Activated CD4-positive, alpha-beta T cell treated with anti-CD3 and anti-CD28 coated beads, Interleukin-2, amount 50 U/mL, for 16 hours (primary cell): ENCODE results near the gene PLXNC1.
A peak's percentile ranks its signal among the peaks of the same experiment; 100 is the strongest.

Source experiments
- DNase-seq: peaks from one replicate; pipeline ENCODE4 v3.0.0-alpha.2; 2020

PLXNC1 gene

GRCh38 chr12:94147991-94148738, at the start of gene PLXNC1:
TSS of gene PLXNC1 (plus strand) at chr12:94148577. CDS start at chr12:94148972, 395 bp downstream.
- DNase-seq = peak; percentile 77

- no peak for DNase-seq
Measured at GRCh38 chr12:94099191-94099590, 49.2 kb upstream of the PLXNC1 start.

GRCh38 chr12:94099632-94100031, 48.7 kb upstream of the PLXNC1 start:
- DNase-seq = no peak

DNA sequence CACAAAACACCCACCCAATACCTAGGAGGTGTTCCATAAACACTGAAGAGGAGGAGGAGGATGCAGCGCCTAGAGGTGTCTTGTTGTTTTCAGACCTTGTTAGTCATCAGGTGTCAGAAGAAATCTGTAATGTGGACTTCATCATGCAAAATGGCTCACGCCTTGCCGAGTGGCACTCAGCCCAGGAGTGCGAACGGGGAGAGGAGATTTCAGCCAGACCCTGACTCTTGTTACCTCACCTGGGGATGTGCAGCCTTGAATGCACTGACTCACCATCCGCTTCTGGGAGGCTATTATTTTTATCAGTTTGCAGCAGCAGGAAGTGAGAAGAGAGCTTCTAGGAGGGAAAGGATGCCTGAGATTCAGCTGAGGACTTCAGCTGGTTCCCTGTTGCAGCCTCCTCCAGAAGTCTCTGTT, 48.2 kb upstream of the PLXNC1 start:
- peak; percentile 49 for DNase-seq

DNA sequence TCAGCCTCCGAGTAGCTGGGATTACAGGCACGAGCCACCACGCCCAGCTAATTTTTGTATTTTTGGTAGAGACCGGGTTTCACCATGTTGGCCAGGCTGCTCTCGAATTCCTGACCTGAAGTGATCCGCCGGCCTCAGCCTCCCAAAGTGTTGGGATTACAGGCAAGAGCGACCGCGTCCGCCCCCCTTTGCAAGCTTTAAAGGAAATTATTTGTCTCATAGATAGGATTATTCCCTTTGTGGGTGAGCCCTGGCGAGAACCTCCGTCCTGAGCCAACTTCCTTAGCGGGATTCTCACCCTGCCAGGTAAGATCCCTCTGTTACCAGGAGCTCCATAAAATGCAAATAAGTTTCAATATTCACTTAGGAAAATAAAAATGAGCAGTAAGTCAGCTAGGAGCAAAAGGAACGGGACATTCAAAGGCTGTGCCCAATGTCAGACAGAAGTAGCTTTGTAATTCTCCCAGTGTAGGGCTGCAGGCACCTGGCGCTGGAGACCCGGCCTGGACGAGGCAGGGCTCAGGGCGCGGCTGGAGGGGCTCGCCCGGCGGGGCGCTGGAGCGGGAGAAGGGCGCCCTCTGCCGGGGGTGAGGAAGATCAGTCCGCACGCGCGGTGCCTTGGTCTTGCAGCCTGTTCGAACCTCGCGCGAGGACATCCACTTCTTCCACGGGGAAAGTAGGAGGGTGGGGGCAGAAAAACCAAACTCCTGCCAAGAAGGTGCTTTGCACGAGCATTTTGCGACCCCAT, 47.2 kb upstream of the PLXNC1 start:
- DNase-seq = peak; percentile 75

- peak; percentile 91 for DNase-seq
Measured at GRCh38 chr12:94101738-94102660, 46.4 kb upstream of the PLXNC1 start.

- DNase-seq = no peak
Measured at GRCh38 chr12:94103986-94104385, 44.4 kb upstream of the PLXNC1 start.

DNA sequence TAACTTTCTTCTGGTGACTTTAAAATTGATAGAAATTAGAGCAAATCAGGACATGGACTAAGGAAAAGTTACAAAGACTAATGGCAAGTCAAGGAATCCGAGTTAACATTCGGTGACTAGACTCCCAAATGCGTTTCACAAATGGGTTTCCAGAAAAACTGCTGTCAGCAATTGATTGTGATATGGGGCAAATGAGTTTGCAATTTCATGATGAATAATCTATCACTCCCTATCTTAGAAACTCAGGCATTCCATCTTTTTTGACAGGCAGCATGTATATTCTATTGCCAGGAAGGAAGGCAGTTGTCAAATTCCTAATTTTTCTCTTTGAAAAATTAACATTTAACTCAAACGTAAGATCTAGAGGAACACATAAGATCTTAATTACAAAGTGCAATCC, 40.5 kb upstream of the PLXNC1 start:
- no peak for DNase-seq

- DNase-seq = peak; percentile 61
Measured at GRCh38 chr12:94109160-94109559, 39.2 kb upstream of the PLXNC1 start.

GRCh38 chr12:94110258-94110657, 38.1 kb upstream of the PLXNC1 start:
- DNase-seq = no peak

DNA sequence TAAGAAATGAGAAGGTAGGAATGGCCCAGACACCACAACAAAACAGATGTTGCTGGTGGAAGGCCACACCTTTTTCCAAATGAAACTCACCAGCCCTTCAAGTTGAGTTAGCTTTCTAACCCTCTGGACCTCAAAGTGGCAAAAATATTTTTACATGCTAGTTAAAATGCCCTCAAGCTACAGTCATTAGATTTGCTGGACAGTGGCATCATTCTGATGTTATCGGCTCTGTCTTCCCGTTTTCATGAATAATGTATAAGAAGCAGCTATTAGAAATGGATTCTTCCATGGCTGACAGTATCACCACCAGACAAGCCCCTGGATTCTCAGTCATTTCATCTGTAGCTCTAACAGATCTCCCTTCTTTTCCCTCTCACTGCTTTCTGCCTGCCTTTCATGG, 37.1 kb upstream of the PLXNC1 start:
- DNase-seq = no peak

GRCh38 chr12:94112121-94112520, 36.3 kb upstream of the PLXNC1 start:
- no peak for DNase-seq

DNA sequence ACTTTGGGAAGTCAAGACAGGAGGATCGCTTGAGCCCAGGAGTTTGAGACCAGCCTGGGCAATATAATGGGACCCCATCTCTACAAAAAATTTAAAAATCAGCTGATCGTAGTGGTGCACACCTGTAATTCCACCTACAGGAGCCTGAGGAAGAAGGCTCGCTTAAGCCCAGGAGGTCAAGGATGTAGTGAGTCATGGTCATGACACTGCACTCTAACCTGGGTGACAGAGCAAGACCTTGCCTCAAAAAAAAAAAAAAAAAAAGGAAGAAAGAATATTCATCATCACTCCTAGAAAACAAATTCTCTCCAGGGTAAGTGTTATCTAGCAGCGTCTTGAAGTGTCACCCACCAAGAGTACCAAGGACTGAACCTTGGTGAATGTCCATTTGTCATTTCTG, 34.2 kb upstream of the PLXNC1 start:
- no peak for DNase-seq

DNA sequence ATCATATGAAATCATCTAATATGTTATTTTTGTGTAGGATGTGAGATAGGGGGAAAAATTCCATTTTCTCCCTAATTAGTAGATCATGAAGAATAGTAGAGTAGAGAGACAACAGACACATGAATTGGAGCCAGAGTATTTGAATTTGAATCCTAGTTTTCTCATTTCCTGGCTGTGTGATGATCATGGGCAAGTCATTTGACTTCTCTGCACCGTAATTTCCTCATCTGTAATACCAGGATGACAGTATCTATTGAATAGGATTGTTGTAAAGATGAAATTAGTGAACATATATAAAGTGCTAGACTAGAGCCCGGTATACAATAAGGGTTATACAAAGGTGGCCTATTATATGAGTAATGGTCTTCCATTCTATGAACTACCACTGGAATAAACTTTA, 32.2 kb upstream of the PLXNC1 start:
- DNase-seq = no peak

GRCh38 chr12:94121886-94122285, 26.5 kb upstream of the PLXNC1 start:
- DNase-seq = no peak

DNA sequence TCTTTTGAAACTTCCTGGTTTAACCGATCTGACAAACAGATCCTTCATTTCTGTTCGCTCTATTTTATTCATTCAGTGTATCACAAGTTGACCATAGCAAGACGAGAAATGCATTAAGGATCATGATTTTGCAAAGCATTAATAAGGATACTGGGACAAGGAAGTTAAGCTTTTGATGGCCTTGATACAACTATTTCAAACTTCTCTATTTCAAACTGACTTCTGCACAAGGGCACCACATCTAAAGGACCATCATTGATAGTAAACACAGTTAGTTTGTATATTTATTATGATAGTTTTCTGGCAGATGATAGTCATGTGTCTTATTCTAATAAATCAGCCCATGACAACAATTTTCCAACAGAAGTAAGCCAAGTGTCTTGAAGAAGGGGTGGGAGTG, 25.8 kb upstream of the PLXNC1 start:
- no peak for DNase-seq

DNA sequence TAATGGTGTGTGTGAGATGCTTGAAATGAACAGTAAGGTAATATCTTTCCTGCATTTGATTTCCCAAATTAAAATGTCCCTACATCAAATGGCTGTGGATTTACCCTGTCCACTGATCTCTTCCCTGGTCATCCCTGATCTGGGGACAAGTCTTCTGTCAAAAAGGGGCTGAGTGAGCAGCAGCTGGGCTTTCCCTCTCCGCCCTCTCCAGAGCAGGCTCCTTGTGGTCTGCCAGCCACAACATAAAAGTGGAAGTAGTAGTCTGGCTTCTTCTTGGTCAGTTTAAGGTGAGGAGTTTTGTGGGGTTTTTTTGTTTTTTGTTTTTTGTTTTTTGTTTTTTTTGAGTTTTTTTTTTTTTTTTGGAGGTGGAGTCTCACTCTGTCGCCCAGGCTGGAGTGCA, 25.2 kb upstream of the PLXNC1 start:
- no peak for DNase-seq

GRCh38 chr12:94126067-94126466, 22.3 kb upstream of the PLXNC1 start:
- no peak for DNase-seq

DNA sequence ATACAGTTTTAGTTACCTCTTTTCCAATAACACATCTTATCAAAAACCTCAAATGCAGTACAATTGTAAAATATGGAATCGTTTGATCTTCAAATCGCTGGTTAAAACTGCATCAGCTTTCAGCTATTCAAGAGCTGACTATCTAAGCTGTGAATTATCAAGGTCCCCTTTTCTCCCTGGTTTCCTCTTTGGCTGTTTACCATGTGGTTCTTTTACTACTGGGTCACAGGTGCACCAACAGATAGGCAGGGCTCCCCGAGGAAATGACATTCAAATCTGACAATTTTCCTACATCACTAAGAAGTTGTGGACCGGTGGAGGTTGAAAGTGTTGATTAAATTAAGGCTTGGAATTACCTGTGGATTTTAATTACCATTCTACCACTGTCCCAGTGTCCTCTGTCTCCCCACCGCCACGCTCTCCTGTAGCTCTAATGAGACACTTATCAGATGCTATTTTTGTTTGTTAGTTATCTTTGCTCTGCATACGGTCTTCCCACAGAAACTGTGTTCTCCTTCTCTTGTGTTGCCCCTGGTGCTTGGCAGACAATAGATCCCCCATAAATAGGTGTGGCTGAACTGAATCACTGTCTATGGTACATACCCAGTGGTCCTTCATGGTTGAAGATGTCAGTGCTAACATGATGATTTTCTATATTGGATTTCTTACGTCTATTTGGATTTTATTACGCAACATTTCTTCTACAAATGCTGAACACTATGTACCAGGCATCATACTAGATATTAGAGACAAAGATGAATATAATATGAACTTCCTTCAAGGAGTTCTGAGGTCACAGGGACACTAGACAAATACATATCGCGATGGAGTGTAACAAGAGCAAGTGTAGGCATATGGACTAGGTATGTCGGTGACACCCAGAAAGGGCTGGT, 20.9 kb upstream of the PLXNC1 start:
- no peak for DNase-seq

- DNase-seq = no peak
Measured at GRCh38 chr12:94128280-94128679, 20.1 kb upstream of the PLXNC1 start.

GRCh38 chr12:94133964-94134795, 14.2 kb upstream of the PLXNC1 start:
- DNase-seq = peak; percentile 56
